ENCODE data around the gene HORMAD1. TPM values are rescaled to one million over a fixed set of nuclear protein-coding genes. Genes with fewer than 3 reads are reported as not detected.
A peak's percentile ranks its signal among the peaks of the same experiment; 100 is the strongest.
"Not testable (repeated sequence)": the region's sequence is repeated elsewhere in the genome, so short reads cannot be mapped to it uniquely, and the experiment has no call there.

HORMAD1 gene
- total RNA-seq, 1 donor from 2014 or later: not detected

- no peak for DNase-seq (ENCODE audit: low read depth, low spot score)
Observed at GRCh38 chr1:150703427-150703826, 17.3 kb downstream of the HORMAD1 start.

GRCh38 chr1:150696995-150697927 is 23.4 kb downstream of the HORMAD1 start, which contains the start of gene GOLPH3L:
TSS of gene GOLPH3L (minus strand) at chr1:150697154. CDS start at chr1:150694838, 2,316 bp downstream.
- peak; percentile 99 for DNase-seq (ENCODE audit: low read depth, low spot score)

DNA sequence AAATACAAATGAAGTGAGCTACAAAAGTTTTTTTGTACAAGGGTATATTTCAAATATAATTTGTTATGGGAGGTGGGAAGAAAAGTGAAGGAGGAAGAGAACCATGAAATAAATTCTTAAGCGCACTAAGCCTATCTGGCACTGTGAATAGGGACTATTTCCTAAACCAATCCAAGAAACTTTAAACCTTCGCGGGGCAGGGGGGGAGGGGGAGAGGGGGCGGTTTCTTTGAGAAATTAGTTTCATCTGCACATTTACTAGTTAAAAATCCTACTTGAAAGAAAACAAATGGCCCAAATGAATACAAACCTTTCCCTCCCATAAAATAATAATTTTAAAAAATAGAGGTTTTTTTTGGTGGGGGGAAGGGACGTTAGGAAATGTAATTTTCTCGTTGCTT is 24.1 kb downstream of the HORMAD1 start:
- no peak for DNase-seq (ENCODE audit: low read depth, low spot score)

GRCh38 chr1:150696162-150696561 is 24.5 kb downstream of the HORMAD1 start:
- no peak for DNase-seq (ENCODE audit: low read depth, low spot score)

- DNase-seq (ENCODE audit: low read depth, low spot score): no peak
Observed at GRCh38 chr1:150695561-150695960, 25.1 kb downstream of the HORMAD1 start.

- DNase-seq (ENCODE audit: low read depth, low spot score): peak; percentile 57
Observed at GRCh38 chr1:150692720-150693119, 28.0 kb downstream of the HORMAD1 start.

GRCh38 chr1:150688763-150689162 is 31.9 kb downstream of the HORMAD1 start:
- DNase-seq (ENCODE audit: low read depth, low spot score): peak; percentile 24

- no peak for DNase-seq (ENCODE audit: low read depth, low spot score)
Observed at GRCh38 chr1:150686275-150686674, 34.4 kb downstream of the HORMAD1 start.

DNA sequence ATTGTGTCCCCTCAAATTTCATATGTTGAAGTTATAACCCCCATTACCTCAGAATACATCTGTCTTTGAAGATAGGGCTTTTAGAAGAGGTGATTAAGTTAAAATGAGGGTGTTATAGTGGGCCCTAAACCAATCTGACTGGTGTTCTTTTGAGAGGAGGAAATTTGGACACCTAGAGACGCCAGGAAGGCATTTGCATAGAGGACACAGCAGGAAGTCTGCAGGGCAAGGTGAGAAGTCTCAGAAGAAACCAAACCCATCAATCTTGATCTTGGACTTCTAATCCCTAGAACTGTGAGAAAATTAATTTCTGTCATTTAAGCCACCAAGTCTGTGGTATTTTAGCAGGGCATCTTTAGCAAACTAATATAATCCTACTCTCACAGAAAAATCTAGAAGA is 36.8 kb downstream of the HORMAD1 start:
- DNase-seq (ENCODE audit: low read depth, low spot score): no peak

DNA sequence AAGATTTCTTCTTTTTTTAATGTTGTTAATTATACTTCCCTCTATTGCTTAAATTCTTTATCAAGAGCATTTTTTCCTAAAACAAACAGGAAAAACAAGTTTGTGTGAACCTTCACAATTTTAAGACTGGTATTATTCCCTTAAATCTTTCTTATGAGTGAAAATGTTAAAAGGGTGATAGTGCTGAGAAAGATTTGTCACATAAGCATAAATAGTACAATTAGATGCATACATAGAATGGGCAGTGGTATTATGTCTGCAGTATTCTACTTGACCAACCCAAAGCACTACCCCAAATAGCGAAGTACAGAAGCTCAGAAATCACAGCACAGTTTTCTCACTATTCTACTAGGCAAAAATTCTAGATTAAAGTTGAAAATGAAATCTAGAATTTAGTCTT is 41.7 kb downstream of the HORMAD1 start:
- DNase-seq (ENCODE audit: low read depth, low spot score): no peak

GRCh38 chr1:150674881-150675280 is 45.8 kb downstream of the HORMAD1 start:
- no peak for DNase-seq (ENCODE audit: low read depth, low spot score)

DNA sequence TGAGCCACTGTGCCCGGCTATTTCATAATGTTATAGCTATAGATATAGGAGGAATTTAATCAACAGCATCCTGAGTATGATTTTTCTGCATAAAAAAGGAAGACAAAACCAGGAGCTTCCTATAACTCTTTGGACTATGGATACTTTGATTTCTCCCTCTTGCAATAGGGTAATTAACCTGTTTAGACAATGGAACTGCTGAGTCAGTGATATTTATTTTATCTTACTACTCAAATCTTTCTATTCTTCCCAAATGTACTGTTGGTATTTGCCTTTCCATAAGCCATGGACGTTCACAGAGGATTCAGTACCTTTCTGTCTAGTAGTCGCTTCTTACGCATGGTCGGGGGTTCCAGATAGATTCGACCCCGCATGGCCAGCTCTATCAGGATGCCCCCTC is 57.4 kb downstream of the HORMAD1 start:
- no peak for DNase-seq (ENCODE audit: low read depth, low spot score)

- DNase-seq (ENCODE audit: low read depth, low spot score): no peak
Observed at GRCh38 chr1:150662811-150663210, 57.9 kb downstream of the HORMAD1 start.

DNA sequence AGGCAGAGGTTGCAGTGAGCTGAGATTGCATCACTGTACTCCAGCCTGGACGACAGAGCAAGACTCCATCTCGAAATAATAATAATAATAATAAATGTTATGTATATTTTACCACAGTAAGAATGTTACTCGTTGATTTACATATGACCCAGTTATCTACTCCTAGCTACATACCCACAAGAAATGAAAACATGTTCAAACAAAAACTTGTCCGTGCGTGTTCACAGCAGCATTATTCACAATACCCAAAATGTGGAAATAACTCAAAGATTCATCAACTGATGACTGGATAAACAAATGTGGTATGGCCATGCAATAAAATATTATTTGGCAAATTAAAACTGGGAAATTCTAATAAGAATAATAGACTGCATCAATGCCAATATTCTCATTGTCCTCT is 59.5 kb downstream of the HORMAD1 start:
- no peak for DNase-seq (ENCODE audit: low read depth, low spot score)

DNA sequence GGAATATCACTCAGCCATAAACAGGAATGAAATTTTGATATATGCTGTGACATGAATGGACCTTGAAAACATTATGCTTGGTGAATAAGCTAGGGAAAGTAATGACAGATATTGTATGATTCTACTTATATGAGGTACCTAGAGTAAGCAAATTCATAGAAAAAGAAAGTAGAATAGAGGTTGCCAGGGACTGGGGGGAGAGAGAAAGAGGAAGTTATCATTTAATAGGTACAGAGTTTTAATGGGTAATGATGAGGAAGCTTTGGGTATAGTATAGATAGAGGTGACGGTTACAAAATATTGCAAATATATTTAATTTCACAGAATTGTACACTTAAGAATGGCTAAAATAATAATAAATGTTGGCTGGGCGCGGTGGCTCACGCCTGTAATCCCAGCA is 60.1 kb downstream of the HORMAD1 start:
- DNase-seq (ENCODE audit: low read depth, low spot score): no peak

DNA sequence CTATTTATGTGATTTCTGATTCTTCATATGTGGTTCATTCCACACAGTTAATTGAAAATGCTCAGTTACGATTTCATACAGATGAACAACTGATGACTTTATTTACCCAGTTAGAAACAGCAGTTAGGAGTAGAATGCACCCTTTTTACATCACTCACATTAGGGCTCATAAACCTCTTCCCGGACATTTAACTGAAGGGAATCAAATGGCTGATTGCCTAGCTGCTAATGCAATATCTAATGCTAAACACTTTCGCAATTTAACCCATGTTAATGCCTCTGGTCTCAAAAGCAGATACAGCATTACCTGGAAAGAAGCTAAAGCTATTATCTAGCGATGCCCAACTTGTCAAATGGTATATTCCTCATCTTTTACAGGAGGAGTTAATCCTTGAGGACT is 63.6 kb downstream of the HORMAD1 start:
- not testable (repeated sequence) for DNase-seq (ENCODE audit: low read depth, low spot score)

DNA sequence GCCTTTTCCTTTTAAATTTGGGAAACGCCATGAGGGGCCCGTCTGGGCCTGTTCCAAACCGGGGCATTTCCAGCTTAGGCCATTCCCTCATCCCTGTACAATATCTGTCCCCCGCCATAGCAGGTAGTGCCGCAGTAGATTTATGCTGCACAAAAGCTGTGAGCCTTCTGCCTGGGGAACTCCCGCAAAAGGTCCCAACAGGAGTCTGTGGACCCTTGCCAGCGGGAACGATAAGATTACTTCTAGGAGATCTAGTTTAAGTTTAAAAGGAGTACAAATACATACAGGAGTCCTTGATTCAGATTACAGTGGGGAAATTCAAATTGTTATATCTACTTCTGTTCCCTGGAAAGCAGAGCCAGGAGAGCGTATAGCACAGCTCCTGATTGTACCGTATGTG is 66.1 kb downstream of the HORMAD1 start:
- not testable (repeated sequence) for DNase-seq (ENCODE audit: low read depth, low spot score)

DNA sequence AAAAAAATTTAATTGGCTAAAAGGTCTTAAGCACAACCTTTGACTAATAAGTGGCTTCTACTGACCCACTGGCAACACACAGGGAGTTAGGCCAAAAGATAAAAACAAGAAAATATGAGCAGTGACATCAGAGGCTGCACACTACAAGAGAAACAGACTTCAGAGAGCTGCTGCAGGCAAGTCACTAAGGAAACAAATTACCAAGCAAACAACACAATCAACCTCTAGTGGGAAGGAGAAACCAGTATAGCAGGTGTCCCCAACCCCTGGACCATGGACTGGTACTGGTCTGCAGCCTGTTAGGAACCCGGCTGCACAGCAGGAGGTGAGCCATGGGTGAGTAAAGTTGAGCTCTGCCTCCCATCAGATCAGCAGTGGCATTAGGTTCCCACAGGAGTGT is 70.5 kb downstream of the HORMAD1 start:
- DNase-seq (ENCODE audit: low read depth, low spot score): no peak

DNA sequence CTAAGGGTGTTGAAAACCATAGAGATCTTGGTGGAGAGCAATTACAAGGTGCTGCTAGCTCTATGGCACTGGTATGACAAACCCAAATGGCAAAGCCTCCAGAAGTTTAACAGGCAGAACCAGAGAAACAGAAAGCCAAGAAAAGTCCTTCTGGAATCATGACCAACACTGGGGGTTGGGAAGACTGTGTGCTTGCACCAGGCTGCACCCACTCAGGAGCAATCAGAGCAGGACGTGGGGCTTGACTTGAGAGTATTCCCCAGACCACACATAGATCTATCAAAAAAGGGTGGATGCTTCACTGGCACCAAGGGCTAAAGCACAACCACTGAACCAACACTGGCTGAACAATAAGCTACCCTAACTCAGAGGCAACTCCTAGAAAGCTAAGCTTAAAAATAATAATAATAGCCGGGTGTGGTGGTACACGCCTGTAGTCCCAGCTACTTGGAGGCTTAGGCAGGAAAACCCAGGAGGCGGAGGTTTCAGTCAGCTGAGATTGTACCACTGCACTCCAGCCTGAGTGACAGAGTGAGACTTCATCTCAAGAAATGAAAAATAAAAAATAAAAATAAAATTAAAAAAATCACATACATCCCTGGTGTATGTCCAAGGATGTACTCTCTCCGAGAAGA is 71.1 kb downstream of the HORMAD1 start:
- no peak for DNase-seq (ENCODE audit: low read depth, low spot score)
